K562 treated with DMSO at 1 percent for 12 hours (cell line): Measurements from ENCODE around the gene CCDC28B. TPM values are rescaled to one million over a fixed set of nuclear protein-coding genes. Genes with fewer than 3 reads are reported as not detected.

Source experiments
- total RNA-seq: library from RNA; unstranded; fragments of 300-600 nt; gene quantifications from 2 replicates; pipeline ENCODE4 v1.2.3, GENCODE V29; 2022; ENCODE audit not compliant: insufficient read depth

The CCDC28B gene
- 25.5 and 27.9 TPM in 2 replicates for total RNA-seq

DNA sequence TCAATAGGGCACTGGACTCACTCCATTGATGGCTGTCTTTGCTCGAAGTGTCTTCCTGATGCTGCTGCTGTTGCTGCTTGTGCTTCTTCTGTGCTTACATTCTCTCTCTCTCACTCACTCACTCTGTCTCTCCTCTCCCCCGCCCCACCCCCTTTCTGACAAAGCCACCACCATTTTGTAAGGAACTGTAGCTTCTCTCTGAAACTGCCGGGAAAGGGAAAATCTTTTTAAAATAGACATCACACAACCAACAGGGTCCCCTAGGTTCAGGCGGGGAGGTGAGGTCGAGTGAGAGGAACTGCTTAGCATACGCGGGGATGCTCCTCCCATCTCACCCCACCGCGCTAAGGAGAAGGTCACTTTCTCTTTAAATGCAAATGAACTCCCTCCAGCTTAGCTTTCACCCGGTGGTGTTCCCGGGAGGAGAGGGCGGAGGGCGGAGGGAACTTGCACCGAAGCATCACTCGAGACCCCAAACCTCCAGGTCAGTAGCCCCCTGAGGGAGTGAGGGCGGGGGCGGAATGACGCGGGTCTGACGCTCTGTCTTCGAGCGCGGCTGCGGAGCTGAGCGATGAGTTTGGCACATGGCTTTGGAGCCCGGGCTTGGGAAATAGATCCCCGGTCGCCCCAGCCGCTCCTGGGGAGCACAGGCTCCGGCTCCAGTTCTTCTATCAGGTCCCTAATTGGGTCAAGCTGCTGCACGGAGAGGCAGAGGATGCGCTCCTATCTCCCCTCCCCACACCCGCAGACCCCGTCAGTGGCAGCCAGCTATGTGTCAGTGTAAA, at the start of gene CCDC28B:
TSS of gene CCDC28B (plus strand) at position 370 of the 785 bp plus-strand sequence. CDS start 1,341 bp downstream, outside the sequence.

DNA sequence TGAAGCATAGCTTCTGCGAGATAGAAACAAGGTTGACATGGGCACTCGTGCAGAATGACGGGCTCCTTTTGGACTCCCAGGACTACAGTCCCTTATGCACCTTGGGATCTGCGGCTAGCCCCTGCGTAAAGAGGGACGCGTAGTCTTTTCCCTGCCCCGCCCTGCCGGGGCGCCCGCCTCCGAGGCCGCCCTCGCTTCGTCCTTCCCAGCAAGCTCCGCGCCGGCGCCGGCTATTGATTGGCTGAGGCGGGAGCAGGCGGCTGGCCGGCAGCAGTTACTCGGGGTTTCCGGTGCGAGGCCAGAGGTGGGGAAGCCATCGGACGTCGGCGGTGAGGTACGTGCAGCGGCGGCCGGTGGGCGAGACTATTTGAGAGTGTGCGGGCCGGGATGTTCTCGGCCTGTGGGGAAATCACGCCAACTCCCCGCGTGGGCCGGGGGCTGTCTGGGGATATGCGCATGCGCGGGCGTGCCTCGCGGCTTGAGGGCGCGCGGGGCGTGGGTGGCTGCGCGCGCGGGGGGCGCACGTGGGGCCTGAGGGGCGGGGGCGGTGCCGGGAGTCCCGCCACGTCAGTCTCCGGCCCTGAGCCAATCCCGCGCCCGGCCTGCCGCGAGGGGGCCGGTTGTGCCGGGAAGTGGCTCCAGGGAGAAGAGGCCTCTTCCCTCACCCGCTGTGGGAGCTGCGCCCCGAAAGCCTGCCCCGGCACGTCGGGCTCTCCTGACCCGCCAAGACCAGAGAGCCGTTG, 20.8 kb upstream of the CCDC28B start, which contains the start of gene TXLNA:
TSS of gene TXLNA (plus strand) at position 233 of the 743 bp plus-strand sequence. CDS start 671 bp downstream, outside the sequence.

GRCh38 chr1:32205401-32206370, 5.3 kb downstream of the CCDC28B start, which contains the start of gene IQCC:
Gene IQCC (plus strand): TSS chr1:32205671. CDS start chr1:32205682, 11 bp downstream.

DNA sequence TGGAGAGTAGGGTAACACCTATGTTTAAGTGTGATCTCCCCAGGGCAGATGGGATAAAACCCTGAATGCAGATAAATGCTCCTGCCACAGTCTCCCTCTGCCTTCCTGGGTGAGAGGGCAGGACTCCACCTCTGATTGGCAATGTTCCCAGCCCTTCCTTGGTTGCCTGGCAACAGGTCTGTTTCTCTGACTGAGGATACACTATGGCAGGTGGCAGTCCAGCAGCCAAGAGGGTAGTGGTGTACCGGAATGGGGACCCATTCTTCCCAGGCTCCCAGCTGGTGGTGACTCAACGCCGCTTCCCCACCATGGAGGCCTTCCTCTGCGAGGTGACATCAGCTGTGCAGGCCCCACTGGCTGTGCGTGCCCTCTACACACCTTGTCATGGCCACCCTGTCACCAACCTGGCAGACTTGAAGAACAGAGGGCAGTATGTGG, 8.5 kb downstream of the CCDC28B start, which contains the start of gene DCDC2B:
TSS of gene DCDC2B (plus strand) at position 199 of the 438 bp plus-strand sequence. CDS start at position 204, 5 bp downstream.

GRCh38 chr1:32221980-32222755, 21.8 kb downstream of the CCDC28B start, which contains the start of the genes EIF3I and TMEM234:
Gene EIF3I (plus strand): TSS chr1:32222407. CDS start chr1:32222442, 35 bp downstream.
Gene TMEM234 (minus strand): TSS chr1:32222353. CDS start chr1:32222322, 31 bp downstream.

GRCh38 chr1:32246888-32247273, 46.5 kb downstream of the CCDC28B start, which contains the start of gene FAM167B:
Gene FAM167B (plus strand): TSS chr1:32247222. CDS start chr1:32247422, 200 bp downstream.

DNA sequence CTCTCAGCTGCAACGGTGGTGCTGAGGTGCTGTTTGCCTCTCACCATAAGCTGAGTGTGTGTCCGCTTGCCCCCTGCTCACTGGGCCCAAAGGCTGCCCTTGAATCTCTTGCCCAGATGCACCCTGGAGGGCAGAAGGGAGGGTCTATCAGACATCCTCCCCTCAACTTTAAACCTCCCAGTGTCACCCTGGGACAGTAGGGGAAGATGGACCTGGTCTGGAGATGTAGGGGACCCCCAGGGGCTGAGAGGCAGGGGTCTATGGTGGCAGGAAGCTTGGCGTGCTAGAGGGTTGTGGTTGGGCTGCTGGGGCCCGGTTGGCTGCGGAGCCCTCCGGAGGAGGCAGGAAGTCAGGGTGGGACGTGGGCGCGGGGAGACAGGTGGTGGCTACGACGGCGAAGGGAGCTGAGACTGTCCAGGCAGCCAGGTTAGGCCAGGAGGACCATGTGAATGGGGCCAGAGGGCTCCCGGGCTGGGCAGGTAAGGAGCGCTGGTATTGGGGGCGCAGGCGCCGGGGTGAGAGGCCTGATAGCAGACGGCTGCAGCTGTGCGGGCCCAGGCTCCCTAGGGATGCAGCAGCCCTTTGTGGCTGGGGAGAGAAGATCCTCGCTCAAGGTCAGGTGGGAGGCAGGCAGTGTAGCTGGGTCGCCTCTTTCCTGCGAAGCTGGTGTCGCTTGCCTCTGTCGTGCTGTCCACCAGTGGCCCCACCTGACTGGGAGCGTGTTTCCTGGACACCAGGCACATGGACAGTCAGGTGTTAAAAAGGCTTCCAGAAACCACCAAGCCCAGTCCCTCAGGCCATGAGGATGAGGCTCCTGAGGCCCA, 50.7 kb downstream of the CCDC28B start, which contains the start of gene LCK:
TSS of gene LCK (plus strand) at position 373 of the 824 bp plus-strand sequence. CDS start 23,065 bp downstream, outside the sequence.

Other genes starting within 250 kb of the CCDC28B start
- gene KHDRBS1, start 186.7 kb upstream of the CCDC28B start, total RNA-seq = 84.4 and 154 TPM in 2 replicates
- 24.3 and 27.6 TPM in 2 replicates for gene TMEM39B, start 127.7 kb upstream of the CCDC28B start, total RNA-seq
- 10.3 and 25.6 TPM in 2 replicates for gene KPNA6, start 92.5 kb upstream of the CCDC28B start, total RNA-seq
- gene TXLNA, start 20.9 kb upstream of the CCDC28B start, total RNA-seq = 23.0 and 51.0 TPM in 2 replicates
- 4.9 and 8.2 TPM in 2 replicates for gene IQCC, start 5.1 kb downstream of the CCDC28B start, total RNA-seq
- gene DCDC2B, start 8.5 kb downstream of the CCDC28B start, total RNA-seq = not detected in 2 replicates
- 8.0 and 8.4 TPM in 2 replicates for gene TMEM234, start 21.8 kb downstream of the CCDC28B start, total RNA-seq
- 265 and 287 TPM in 2 replicates for gene EIF3I, start 21.8 kb downstream of the CCDC28B start, total RNA-seq
- not detected in 2 replicates for gene FAM167B, start 46.6 kb downstream of the CCDC28B start, total RNA-seq
- gene LCK, start 50.7 kb downstream of the CCDC28B start, total RNA-seq = not detected in 2 replicates
- 139 and 261 TPM in 2 replicates for gene HDAC1, start 91.5 kb downstream of the CCDC28B start, total RNA-seq
- 71.2 and 75.0 TPM in 2 replicates for gene MARCKSL1, start 135.6 kb downstream of the CCDC28B start, total RNA-seq
- 14.5 and 27.7 TPM in 2 replicates for gene FAM229A, start 161.9 kb downstream of the CCDC28B start, total RNA-seq
- 1.6 and 5.0 TPM in 2 replicates for gene TSSK3, start 161.9 kb downstream of the CCDC28B start, total RNA-seq
- 38.0 and 80.7 TPM in 2 replicates for gene BSDC1, start 193.8 kb downstream of the CCDC28B start, total RNA-seq